Measurements from ENCODE around the gene HIPK1. TPM values are rescaled to one million over a fixed set of nuclear protein-coding genes. Genes with fewer than 3 reads are reported as not detected.

The HIPK1 gene
- total RNA-seq, 1 experiment from 2014 or later = 41.5 TPM

GRCh38 chr1:113957984-113958383 lies 28.9 kb downstream of the HIPK1 start:
- Histone ChIP-seq H3K4me3 (ENCODE audit: low read depth in 2 of 2, low read length in 2 of 2) (no peak overlapping the region), H3K4me1 (ENCODE audit: control insufficient read depth, insufficient read depth, low read length) (no peaks in the 10 kb centered on the region), H3K36me3 (ENCODE audit: control insufficient read depth, insufficient read depth, low read length) (peaks cover 14% of the 10 kb centered on the region), H3K27ac (ENCODE audit: low read length) (no peak overlapping the region), H3K27me3 (ENCODE audit: control insufficient read depth, insufficient read depth, low read length) (no peaks in the 10 kb centered on the region), H3K9me3 (ENCODE audit: control insufficient read depth, insufficient read depth, low read depth, low read length) (no peaks in the 10 kb centered on the region)
- TF ChIP-seq SIN3A (IDR thresholded peaks at IDR 0.05; ENCODE audit: borderline replicate concordance, insufficient read depth, low read depth, low read length) (no peak), TCF7L2 (IDR thresholded peaks at IDR 0.05; ENCODE audit: low read depth, low read length) (no peak), POLR2AphosphoS5 (IDR thresholded peaks at IDR 0.05; ENCODE audit: low read depth, low read length) (no peak)
- TF ChIP-seq, protein P1, sequence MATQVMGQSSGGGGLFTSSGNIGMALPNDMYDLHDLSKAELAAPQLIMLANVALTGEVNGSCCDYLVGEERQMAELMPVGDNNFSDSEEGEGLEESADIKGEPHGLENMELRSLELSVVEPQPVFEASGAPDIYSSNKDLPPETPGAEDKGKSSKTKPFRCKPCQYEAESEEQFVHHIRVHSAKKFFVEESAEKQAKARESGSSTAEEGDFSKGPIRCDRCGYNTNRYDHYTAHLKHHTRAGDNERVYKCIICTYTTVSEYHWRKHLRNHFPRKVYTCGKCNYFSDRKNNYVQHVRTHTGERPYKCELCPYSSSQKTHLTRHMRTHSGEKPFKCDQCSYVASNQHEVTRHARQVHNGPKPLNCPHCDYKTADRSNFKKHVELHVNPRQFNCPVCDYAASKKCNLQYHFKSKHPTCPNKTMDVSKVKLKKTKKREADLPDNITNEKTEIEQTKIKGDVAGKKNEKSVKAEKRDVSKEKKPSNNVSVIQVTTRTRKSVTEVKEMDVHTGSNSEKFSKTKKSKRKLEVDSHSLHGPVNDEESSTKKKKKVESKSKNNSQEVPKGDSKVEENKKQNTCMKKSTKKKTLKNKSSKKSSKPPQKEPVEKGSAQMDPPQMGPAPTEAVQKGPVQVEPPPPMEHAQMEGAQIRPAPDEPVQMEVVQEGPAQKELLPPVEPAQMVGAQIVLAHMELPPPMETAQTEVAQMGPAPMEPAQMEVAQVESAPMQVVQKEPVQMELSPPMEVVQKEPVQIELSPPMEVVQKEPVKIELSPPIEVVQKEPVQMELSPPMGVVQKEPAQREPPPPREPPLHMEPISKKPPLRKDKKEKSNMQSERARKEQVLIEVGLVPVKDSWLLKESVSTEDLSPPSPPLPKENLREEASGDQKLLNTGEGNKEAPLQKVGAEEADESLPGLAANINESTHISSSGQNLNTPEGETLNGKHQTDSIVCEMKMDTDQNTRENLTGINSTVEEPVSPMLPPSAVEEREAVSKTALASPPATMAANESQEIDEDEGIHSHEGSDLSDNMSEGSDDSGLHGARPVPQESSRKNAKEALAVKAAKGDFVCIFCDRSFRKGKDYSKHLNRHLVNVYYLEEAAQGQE (IDR thresholded peaks at IDR 0.05; ENCODE audit: insufficient read depth in 1 of 2, low read depth in 2 of 2, low read length in 1 of 2) = no peak
- TF ChIP-seq, protein P2, sequence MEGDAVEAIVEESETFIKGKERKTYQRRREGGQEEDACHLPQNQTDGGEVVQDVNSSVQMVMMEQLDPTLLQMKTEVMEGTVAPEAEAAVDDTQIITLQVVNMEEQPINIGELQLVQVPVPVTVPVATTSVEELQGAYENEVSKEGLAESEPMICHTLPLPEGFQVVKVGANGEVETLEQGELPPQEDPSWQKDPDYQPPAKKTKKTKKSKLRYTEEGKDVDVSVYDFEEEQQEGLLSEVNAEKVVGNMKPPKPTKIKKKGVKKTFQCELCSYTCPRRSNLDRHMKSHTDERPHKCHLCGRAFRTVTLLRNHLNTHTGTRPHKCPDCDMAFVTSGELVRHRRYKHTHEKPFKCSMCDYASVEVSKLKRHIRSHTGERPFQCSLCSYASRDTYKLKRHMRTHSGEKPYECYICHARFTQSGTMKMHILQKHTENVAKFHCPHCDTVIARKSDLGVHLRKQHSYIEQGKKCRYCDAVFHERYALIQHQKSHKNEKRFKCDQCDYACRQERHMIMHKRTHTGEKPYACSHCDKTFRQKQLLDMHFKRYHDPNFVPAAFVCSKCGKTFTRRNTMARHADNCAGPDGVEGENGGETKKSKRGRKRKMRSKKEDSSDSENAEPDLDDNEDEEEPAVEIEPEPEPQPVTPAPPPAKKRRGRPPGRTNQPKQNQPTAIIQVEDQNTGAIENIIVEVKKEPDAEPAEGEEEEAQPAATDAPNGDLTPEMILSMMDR (IDR thresholded peaks at IDR 0.05) = no peak
- ChIA-PET CTCF (no interaction called here), POLR2A (no interaction called here)
- ATAC-seq = no peak
- no peak for DNase-seq (ENCODE audit: low read depth, low spot score)
- intact Hi-C loops (cut with micrococcal nuclease; ENCODE audit: unreplicated experiment) = no loop called here
- no TSS peak for BruUV-seq (replicated peaks)
- in situ Hi-C loops (cut with HindIII; ENCODE audit: low pct_unique_long_range_greater_than_20kb, low sequenced_read_pairs) = no loop called here

GRCh38 chr1:113958691-113959090 lies 29.6 kb downstream of the HIPK1 start:
- TF ChIP-seq, protein P1 (IDR thresholded peaks at IDR 0.05; ENCODE audit: insufficient read depth in 1 of 2, low read depth in 2 of 2, low read length in 1 of 2) = no peak
- TF ChIP-seq POLR2AphosphoS5 (IDR thresholded peaks at IDR 0.05; ENCODE audit: low read depth, low read length) (no peak), SIN3A (IDR thresholded peaks at IDR 0.05; ENCODE audit: borderline replicate concordance, insufficient read depth, low read depth, low read length) (no peak), TCF7L2 (IDR thresholded peaks at IDR 0.05; ENCODE audit: low read depth, low read length) (no peak)
- TF ChIP-seq, protein P2 (IDR thresholded peaks at IDR 0.05) = no peak
- H3K4me1 ChIP-seq (ENCODE audit: control insufficient read depth, insufficient read depth, low read length) = no peaks in the 10 kb centered on the region
- ChIA-PET CTCF (no interaction called here), POLR2A (no interaction called here)
- no peak overlapping the region for H3K27ac ChIP-seq (ENCODE audit: low read length)
- intact Hi-C loops (cut with micrococcal nuclease; ENCODE audit: unreplicated experiment) (no loop called here), in situ Hi-C loops (cut with HindIII; ENCODE audit: low pct_unique_long_range_greater_than_20kb, low sequenced_read_pairs) (no loop called here)
- no peak for ATAC-seq
- no peak overlapping the region for H3K4me3 ChIP-seq (ENCODE audit: low read depth in 2 of 2, low read length in 2 of 2)
- no peak for DNase-seq (ENCODE audit: low read depth, low spot score)
- H3K9me3 ChIP-seq (ENCODE audit: control insufficient read depth, insufficient read depth, low read depth, low read length) = no peaks in the 10 kb centered on the region
- peaks cover 14% of the 10 kb centered on the region for H3K36me3 ChIP-seq (ENCODE audit: control insufficient read depth, insufficient read depth, low read length)
- BruUV-seq (replicated peaks) = no TSS peak
- no peaks in the 10 kb centered on the region for H3K27me3 ChIP-seq (ENCODE audit: control insufficient read depth, insufficient read depth, low read length)

Data from Panc1 (cell line).